ENCODE results near the gene ETFA.

ETFA gene

GRCh38 chr15:76215634-76216033 is 95.6 kb downstream of the ETFA start:
- DNase-seq (ENCODE audit: low spot score): no peak

- DNase-seq (ENCODE audit: low spot score): no peak
Observed at GRCh38 chr15:76209942-76210341, 101.3 kb downstream of the ETFA start.

GRCh38 chr15:76209523-76209922 is 101.7 kb downstream of the ETFA start:
- no peak for DNase-seq (ENCODE audit: low spot score)

- no peak for DNase-seq (ENCODE audit: low spot score)
Observed at GRCh38 chr15:76208786-76209424, 102.4 kb downstream of the ETFA start.

- no peak for DNase-seq (ENCODE audit: low spot score)
Observed at GRCh38 chr15:76208084-76208785, 103.0 kb downstream of the ETFA start.

GRCh38 chr15:76206325-76206976 is 104.8 kb downstream of the ETFA start:
- DNase-seq (ENCODE audit: low spot score): peak; percentile 90

- DNase-seq (ENCODE audit: low spot score): no peak
Observed at GRCh38 chr15:76204916-76205460, 106.3 kb downstream of the ETFA start.

- DNase-seq (ENCODE audit: low spot score): no peak
Observed at GRCh38 chr15:76204109-76204845, 107.0 kb downstream of the ETFA start.

GRCh38 chr15:76203346-76204108 is 107.7 kb downstream of the ETFA start:
- DNase-seq (ENCODE audit: low spot score): no peak

GRCh38 chr15:76201536-76202255 is 109.6 kb downstream of the ETFA start:
- no peak for DNase-seq (ENCODE audit: low spot score)

- no peak for DNase-seq (ENCODE audit: low spot score)
Observed at GRCh38 chr15:76200641-76201105, 110.6 kb downstream of the ETFA start.

- no peak for DNase-seq (ENCODE audit: low spot score)
Observed at GRCh38 chr15:76200083-76200465, 111.2 kb downstream of the ETFA start.

- no peak for DNase-seq (ENCODE audit: low spot score)
Observed at GRCh38 chr15:76199106-76200082, 111.9 kb downstream of the ETFA start.

- DNase-seq (ENCODE audit: low spot score): no peak
Observed at GRCh38 chr15:76198456-76199105, 112.7 kb downstream of the ETFA start.

GRCh38 chr15:76197703-76198455 is 113.4 kb downstream of the ETFA start:
- DNase-seq (ENCODE audit: low spot score): no peak

- peak; percentile 77 for DNase-seq (ENCODE audit: low spot score)
Observed at GRCh38 chr15:76196269-76197231, 114.7 kb downstream of the ETFA start.

Measured in Ammon's horn (tissue), 1 donor.